A172 (cell line): Measurements from ENCODE around the gene TSPEAR. TPM values are rescaled to one million over a fixed set of nuclear protein-coding genes. Genes with fewer than 3 reads are reported as not detected.
A peak's percentile ranks its signal among the peaks of the same experiment; 100 is the strongest.

ENCODE experiments used
- DNase-seq: peaks from one replicate; pipeline ENCODE4 v3.0.0-alpha.2; 2015; ENCODE audit warnings: low spot score
- total RNA-seq: library from RNA; depleted of rRNA; stranded (reverse); fragments of >200 nt; shearing (Covaris generic); gene quantifications from 2 replicates; pipeline ENCODE4 v1.2.3, GENCODE V29; 2014

TSPEAR gene
- total RNA-seq, 1 experiment from 2014 or later = not detected

DNA sequence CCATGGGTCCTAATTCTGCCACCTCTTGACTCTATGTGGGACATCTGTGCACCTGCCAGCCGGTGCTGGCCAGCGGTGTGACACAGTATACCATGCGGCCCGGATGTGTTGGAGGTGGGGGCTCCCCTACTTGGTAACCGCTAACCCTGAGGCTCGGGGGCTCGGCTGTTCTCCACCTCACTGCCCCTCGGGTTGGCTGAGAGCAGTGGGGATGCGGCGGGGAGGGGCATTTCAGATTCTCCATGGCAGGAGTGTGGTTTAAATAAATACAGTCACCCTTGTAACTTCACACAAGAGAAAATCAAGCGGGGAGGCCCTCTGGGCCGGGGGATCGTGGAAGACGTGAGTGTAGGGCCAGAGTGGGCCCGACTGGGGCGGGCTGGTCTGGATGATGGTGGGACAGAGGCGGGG, 182.4 kb downstream of the TSPEAR start:
- no peak for DNase-seq

GRCh38 chr21:44528634-44528995, 182.8 kb downstream of the TSPEAR start:
- no peak for DNase-seq

- DNase-seq = no peak
Measured at GRCh38 chr21:44527983-44528633, 183.3 kb downstream of the TSPEAR start.

DNA sequence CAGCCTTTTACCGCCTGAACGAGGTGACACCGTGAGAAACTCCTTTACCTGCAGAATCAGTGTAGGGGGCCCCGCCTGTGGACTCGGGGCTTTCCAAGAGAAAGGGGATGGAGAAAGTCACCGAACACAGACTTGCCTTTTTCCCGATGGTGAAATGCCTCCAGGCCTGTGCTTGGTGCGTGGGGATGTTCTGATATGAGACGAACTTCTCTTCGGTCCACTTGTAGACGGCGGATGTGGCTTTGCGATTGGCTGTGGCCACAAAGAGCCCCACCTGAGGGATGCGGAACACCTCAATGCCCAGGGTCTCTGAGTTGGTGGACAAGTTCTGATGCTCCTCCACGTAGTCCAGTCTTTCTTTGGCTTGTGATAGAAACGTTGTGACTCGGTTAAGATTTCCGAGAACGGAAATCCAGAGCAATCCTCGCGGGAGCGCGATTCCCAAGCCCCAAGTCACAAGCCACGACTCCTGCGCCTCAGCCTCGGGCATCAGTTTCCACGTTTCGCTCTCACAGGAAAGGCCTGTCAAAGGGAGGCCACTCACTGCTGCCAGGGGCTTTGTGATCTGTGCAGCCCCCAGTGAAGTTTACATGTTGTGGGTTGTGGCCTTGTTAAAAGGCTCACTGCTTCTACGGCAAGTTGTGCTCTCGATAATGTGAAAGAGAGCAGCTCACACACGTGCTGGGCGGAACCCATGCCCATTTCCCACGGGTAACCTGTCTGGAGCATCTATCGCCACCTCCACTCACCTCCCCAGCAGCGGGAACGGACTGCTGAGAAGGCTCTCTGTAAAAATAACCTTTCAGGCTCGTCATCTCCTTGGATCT, 184.0 kb downstream of the TSPEAR start:
- DNase-seq = no peak

GRCh38 chr21:44526096-44526997, 185.0 kb downstream of the TSPEAR start:
- DNase-seq = no peak

GRCh38 chr21:44525391-44526095, 185.8 kb downstream of the TSPEAR start:
- DNase-seq = no peak

GRCh38 chr21:44524414-44525371, 186.7 kb downstream of the TSPEAR start:
- no peak for DNase-seq

DNA sequence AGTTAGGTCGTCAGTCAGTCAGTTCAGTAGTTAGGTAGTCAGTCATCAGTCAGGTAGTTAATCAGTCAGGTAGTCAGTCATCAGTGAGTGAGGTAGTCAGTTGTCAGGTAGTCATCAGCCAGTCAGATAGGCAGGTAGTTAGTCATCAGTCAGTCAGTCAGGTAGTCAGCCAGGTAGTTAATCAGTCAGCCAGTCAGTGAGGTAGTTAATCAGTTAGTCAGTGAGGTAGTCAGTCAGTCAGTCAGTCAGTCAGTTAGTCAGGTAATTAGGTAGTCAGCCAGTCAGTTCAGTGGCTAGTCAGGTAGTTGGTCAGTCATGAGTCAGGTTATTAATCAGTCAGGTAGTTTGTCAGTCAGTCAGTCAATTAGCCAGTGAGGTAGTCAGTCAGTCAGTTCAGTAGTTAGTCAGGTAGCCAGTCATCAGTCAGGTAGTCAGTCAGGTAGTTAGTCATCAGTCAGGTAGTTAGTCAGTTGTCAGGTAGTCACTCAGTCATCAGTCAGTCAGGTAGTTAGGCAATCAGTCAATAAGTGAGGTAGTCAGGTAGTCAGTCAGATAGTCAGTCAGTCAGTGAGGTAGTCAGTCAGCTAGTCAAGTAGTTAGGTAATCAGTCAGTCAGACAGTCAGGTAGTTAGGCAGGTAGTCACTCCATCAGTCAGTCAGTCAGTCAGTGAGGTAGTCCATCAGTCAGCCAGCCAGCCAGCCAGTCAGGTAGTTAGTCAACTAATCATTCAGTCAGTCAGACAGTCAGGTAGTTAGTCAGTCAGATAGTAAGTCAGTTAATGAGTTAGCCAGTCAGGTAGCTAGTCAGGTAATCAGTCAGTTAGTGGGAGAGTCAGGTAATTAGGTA, 187.6 kb downstream of the TSPEAR start:
- DNase-seq = no peak

DNA sequence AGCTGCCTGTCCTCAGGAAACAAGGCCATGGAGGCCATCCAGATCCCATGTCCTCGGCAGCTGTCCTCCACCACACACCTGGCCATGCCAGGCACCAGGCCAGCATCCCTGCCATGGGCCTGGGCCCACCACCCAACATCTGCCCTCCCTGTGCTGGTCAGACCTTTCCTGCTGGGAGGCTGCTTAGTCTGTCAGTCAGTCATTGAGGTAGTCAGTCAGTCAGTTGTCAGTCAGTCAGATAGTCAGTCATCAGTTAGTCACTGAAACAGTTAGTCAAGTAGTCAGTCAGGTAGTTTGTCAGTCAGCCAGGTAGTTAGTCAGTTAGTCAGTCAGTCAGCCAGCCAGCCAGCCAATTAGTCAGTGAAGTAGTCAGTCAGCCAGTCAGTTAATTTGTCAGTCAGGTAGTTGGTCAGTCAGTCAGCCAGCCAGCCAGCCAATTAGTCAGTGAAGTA, 188.6 kb downstream of the TSPEAR start:
- DNase-seq = no peak

DNA sequence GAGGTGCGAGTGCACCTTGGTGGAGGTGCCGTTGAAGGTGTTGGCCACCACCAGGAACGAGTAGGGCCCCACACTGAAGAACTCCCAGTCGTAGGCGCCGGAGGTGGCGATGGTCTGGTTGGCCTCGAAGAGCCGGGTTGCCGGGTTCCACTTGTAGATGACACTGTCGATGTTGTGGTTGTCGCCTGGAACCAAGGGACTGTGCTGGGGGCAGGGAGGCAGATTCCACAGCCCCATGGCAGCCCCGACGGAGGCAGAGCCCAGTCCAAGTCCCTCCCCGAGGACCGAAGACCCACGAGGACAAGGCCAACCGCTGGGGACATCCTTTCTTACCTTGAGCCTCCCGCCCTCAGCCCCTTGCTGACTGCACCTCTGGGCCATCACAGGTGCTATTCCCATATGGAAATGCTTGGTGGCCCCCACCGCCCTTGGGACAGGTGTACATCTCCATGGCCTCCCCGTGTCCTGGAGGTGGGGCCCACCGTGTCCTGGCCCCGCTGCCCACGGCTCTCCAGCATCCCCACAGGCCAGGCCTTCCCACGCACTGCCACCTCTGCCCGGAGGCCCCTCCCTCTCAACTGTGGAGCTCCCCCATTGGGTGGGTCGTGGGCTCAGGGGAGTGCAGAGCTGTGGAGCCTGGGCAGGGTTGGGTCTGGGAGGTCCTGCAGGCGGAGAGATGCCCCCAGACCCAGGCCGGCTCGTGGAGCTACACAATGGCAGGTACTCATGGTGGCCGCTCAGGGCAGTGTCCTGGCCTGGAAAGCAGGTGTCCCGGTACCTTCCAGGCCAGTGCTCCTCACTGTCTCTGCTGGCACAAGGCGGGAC, 189.2 kb downstream of the TSPEAR start:
- DNase-seq = no peak

DNA sequence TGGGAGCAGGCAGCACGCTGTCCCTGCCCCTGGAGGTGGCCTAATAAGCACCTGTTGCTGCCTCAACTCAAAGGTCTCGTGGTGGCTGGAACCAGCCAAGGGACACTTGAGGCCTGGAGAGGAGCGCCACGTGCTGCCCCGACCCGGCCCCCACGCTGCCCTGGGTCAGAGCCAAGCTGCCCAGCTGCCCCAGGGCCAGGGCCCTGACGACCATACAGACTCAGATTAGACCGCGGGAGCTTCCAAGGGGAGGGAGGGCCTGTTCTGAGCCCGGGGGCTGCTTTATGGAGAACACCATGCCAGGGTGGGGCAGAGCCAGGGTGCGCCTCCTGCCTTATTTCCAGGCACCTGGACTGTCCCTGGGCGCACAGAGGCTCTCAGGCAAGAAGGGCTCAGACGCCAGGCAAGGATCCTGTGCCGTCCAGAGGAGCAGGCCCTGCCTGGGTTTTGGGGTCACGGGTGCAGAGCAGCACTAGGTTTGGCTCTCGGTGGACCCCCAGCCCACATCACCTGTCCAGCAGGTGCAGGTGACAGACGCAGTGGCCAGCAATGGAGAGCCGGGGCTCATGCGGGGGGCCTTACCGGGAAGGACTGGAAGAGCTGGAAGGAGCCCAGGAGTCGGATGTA, 190.0 kb downstream of the TSPEAR start:
- no peak for DNase-seq

GRCh38 chr21:44520326-44521300, 190.8 kb downstream of the TSPEAR start:
- DNase-seq = no peak

DNA sequence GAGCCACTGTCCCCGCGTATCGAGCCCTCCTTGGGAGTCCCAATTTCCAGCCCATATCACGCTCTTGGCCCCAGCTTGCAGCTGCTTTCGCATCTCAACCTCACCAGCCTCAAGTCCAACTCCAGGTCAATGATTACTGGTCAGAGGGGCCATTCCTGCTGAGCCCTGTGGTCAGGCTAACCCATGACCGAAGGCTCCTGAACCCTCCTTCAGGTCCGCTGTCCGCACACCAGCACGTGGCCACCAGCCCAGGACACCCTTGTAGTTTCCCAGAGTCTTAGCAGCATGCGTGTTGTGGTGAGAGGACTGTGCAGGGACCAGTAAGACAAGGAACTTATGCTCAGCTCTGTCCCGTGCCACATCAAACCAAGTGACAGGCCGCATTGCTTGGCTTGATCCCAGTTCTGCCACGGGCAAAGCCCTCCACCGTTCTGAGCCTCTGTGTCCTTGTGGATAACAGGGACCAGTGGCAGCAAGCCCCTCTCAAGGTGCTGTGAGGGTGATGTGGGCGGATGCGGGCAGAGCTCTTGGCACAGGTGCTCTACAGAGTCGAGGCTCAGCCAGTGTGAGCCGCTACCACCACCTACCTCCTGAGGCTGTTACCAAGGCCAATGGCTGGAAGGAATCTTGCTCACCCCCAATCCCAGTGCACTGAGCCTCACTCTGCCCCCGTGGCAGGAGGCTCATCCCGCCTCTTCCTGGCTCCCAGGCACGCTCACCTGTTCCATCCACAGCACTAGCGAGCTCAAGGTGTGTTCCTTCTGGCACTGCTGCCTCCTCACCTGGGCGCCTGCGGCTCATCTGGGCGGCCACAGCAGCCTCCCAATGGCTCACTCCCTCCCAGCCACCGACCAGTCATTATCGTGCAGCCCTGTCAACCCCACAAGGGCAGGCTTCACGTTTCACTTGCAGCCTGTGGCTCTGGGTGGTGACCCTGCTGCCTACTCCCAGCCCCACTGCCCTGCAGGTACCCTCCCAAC, 191.7 kb downstream of the TSPEAR start:
- DNase-seq = no peak

DNA sequence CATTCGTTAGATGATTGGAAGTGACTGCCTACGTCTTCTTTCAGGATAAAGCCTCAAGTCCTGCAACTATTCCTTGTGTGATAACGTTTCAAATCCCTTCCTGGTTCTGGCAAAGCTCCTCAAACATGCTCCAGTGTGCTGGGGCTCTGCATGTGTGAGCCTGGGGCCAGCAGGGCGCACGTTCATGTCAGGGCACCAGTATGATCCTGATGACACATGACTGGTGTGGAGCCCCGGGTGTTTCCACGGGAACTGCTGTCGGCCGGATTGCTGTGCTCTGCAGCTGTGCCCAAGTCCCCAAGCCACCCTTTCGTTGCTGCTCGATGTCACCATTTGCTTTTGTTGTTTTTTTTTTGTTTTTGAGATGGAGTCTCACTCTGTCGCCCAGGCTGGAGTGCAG, 192.7 kb downstream of the TSPEAR start:
- DNase-seq = no peak

GRCh38 chr21:44517175-44517899, 194.0 kb downstream of the TSPEAR start:
- DNase-seq = peak; percentile 100
